Measurements from ENCODE around the gene LETM1. TPM values are rescaled to one million over a fixed set of nuclear protein-coding genes. Genes with fewer than 3 reads are reported as not detected.
A peak's percentile ranks its signal among the peaks of the same experiment; 100 is the strongest.

Gene LETM1
- total and polyA plus RNA-seq, 2 of the 13 experiments (the other 11 are each of a cell fraction or from before 2014, with no cell fraction given), result 9.7 to 41.6 TPM

GRCh38 chr4:1856071-1856942 is at the start of gene LETM1 (continued):
- no peak; the same call in 1 of the 2 replicates for TF ChIP-seq ZHX2 (IDR thresholded peaks at IDR 0.05; ENCODE audit: low read depth)
- TF ChIP-seq ZHX2 (CRISPR knock-in tag; IDR thresholded peaks at IDR 0.05; ENCODE audit: borderline replicate concordance), result no peak
- no peak for TF ChIP-seq NR2F6 (IDR thresholded peaks at IDR 0.05)
- no peak; the same call in 1 of the 2 replicates for TF ChIP-seq NR2F6 (CRISPR knock-in tag; IDR thresholded peaks at IDR 0.05)
- TF ChIP-seq ZNF263 (CRISPR knock-in tag; IDR thresholded peaks at IDR 0.05), result peak; percentile 49; the same call in 1 of the 2 replicates
- peak; percentile 83 for TF ChIP-seq ARNT2 (CRISPR knock-in tag; IDR thresholded peaks at IDR 0.05; ENCODE audit: low read depth)
- TF ChIP-seq, protein P1, sequence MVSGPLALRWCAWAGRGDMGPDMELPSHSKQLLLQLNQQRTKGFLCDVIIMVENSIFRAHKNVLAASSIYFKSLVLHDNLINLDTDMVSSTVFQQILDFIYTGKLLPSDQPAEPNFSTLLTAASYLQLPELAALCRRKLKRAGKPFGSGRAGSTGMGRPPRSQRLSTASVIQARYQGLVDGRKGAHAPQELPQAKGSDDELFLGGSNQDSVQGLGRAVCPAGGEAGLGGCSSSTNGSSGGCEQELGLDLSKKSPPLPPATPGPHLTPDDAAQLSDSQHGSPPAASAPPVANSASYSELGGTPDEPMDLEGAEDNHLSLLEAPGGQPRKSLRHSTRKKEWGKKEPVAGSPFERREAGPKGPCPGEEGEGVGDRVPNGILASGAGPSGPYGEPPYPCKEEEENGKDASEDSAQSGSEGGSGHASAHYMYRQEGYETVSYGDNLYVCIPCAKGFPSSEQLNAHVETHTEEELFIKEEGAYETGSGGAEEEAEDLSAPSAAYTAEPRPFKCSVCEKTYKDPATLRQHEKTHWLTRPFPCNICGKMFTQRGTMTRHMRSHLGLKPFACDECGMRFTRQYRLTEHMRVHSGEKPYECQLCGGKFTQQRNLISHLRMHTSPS (CRISPR knock-in tag; IDR thresholded peaks at IDR 0.05; ENCODE audit: low read depth), result no peak; the same call in 1 of the 2 replicates
- TF ChIP-seq TRIM22 (IDR thresholded peaks at IDR 0.05), result no peak
- TF ChIP-seq HNRNPLL (IDR thresholded peaks at IDR 0.05; ENCODE audit: low read depth, low read length, poor library complexity, severe bottlenecking), result peak; percentile 73
- TF ChIP-seq HNRNPUL1 (IDR thresholded peaks at IDR 0.05; ENCODE audit: low read depth, low read length), result no peak
- TF ChIP-seq, protein P2, sequence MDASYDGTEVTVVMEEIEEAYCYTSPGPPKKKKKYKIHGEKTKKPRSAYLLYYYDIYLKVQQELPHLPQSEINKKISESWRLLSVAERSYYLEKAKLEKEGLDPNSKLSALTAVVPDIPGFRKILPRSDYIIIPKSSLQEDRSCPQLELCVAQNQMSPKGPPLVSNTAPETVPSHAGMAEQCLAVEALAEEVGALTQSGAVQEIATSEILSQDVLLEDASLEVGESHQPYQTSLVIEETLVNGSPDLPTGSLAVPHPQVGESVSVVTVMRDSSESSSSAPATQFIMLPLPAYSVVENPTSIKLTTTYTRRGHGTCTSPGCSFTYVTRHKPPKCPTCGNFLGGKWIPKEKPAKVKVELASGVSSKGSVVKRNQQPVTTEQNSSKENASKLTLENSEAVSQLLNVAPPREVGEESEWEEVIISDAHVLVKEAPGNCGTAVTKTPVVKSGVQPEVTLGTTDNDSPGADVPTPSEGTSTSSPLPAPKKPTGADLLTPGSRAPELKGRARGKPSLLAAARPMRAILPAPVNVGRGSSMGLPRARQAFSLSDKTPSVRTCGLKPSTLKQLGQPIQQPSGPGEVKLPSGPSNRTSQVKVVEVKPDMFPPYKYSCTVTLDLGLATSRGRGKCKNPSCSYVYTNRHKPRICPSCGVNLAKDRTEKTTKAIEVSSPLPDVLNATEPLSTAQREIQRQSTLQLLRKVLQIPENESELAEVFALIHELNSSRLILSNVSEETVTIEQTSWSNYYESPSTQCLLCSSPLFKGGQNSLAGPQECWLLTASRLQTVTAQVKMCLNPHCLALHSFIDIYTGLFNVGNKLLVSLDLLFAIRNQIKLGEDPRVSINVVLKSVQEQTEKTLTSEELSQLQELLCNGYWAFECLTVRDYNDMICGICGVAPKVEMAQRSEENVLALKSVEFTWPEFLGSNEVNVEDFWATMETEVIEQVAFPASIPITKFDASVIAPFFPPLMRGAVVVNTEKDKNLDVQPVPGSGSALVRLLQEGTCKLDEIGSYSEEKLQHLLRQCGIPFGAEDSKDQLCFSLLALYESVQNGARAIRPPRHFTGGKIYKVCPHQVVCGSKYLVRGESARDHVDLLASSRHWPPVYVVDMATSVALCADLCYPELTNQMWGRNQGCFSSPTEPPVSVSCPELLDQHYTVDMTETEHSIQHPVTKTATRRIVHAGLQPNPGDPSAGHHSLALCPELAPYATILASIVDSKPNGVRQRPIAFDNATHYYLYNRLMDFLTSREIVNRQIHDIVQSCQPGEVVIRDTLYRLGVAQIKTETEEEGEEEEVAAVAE (CRISPR knock-in tag; IDR thresholded peaks at IDR 0.05; ENCODE audit: borderline replicate concordance), result peak; percentile 67; the same call in 1 of the 2 replicates
- peak; percentile 31 for TF ChIP-seq CSRNP1 (CRISPR knock-in tag; IDR thresholded peaks at IDR 0.05)
